Panc1 (cell line): ENCODE results near the gene SPATS2L. TPM values are rescaled to one million over a fixed set of nuclear protein-coding genes. Genes with fewer than 3 reads are reported as not detected.

ENCODE experiments used
- ATAC-seq: fragments of 200-7000 bp; cut with Tn5 transposase; 2 replicates; pipeline ENCODE4 v1.9.1; 2020; ENCODE audit warnings: mild to moderate bottlenecking, moderate library complexity
- BruUV-seq: library from RNA; stranded (reverse); fragments of 400-500 nt; replicated peaks from 2 replicates; lab custom pipeline; 2021; lab: Mats Ljungman, UMichigan
- CTCF ChIA-PET: fragments of 300-600 bp; sonication (Branson Sonifier 250); formaldehyde crosslinking; loops from one replicate; lab custom pipeline; 2022; ENCODE audit warnings: antibody characterized with exemption; lab: Charles Lee
- POLR2A ChIA-PET: fragments of 300-600 bp; sonication (Branson Sonifier 250); formaldehyde crosslinking; loops from one replicate; lab custom pipeline; 2022; ENCODE audit warnings: antibody characterized with exemption; lab: Charles Lee
- DNase-seq: peaks from one replicate; pipeline ENCODE4 v3.0.0-alpha.2; 2010; ENCODE audit warnings: low read depth, low spot score
- H3K27ac ChIP-seq: 2 replicates; pipeline ENCODE4 v1.5.1; 2011; ENCODE audit warnings: mild to moderate bottlenecking, low read length, inconsistent platforms
- H3K27me3 ChIP-seq: fragments of 200-500 bp; sonication (Bioruptor generic); 2 replicates; pipeline ENCODE4 v1.6.0; 2014; ENCODE audit warnings: low read length, inconsistent platforms; ENCODE audit not compliant: control insufficient read depth, insufficient read depth
- H3K36me3 ChIP-seq: fragments of 200-500 bp; sonication (Bioruptor generic); 2 replicates; pipeline ENCODE4 v1.5.1; 2014; ENCODE audit warnings: inconsistent platforms, mild to moderate bottlenecking, low read length, moderate library complexity; ENCODE audit not compliant: control insufficient read depth, insufficient read depth
- H3K4me1 ChIP-seq: 2 replicates; pipeline ENCODE4 v1.5.1; 2011; ENCODE audit warnings: inconsistent platforms, mild to moderate bottlenecking, low read length, moderate library complexity; ENCODE audit not compliant: control insufficient read depth, insufficient read depth
- H3K4me3 ChIP-seq, 2 experiments: 2 replicates each; pipeline ENCODE4 v1.5.1; 2011 to 2012; ENCODE audit warnings: low read depth in 2 of 2, low read length in 2 of 2, mild to moderate bottlenecking in 2 of 2, inconsistent platforms in 1 of 2, moderate library complexity in 1 of 2
- H3K9me3 ChIP-seq: fragments of 200-500 bp; sonication (Bioruptor generic); 2 replicates; pipeline ENCODE4 v1.5.1; 2014; ENCODE audit warnings: low read depth, mild to moderate bottlenecking, inconsistent platforms, low read length, moderate library complexity; ENCODE audit not compliant: control insufficient read depth, insufficient read depth
- POLR2AphosphoS5 ChIP-seq: IDR thresholded peaks from 2 replicates; pipeline ENCODE4 v1.6.1; 2012; ENCODE audit warnings: mild to moderate bottlenecking, low read depth, low read length, moderate library complexity
- REST ChIP-seq, 2 experiments: IDR thresholded peaks; 2 replicates each; pipeline ENCODE4 v1.6.1; 2011 to 2012; ENCODE audit warnings: low read depth in 2 of 2, control low read depth in 1 of 2, low read length in 1 of 2, mild to moderate bottlenecking in 1 of 2, moderate library complexity in 1 of 2; ENCODE audit not compliant: insufficient read depth in 1 of 2
- SIN3A ChIP-seq: IDR thresholded peaks from 2 replicates; pipeline ENCODE4 v1.6.1; 2012; ENCODE audit warnings: low read depth, mild to moderate bottlenecking, low read length, moderate library complexity, borderline replicate concordance; ENCODE audit not compliant: insufficient read depth
- TCF7L2 ChIP-seq: IDR thresholded peaks from 2 replicates; pipeline ENCODE4 v1.6.1; 2011; ENCODE audit warnings: mild to moderate bottlenecking, low read depth, low read length, inconsistent platforms
- in situ Hi-C: cut with HindIII; loops from 2 replicates; pipeline ENCODE4 v1.10.0; 2016; ENCODE audit warnings: low sequenced_read_pairs, low pct_unique_long_range_greater_than_20kb
- intact Hi-C: fragments of 100-400 bp; cut with micrococcal nuclease; formaldehyde crosslinking; loops from one replicate; pipeline ENCODE4 v1.10.0; 2022; ENCODE audit not compliant: unreplicated experiment
- total RNA-seq: library from RNA; stranded (reverse); gene quantifications from one replicate; pipeline ENCODE4 v1.2.1, GENCODE V29; 2021; ENCODE audit not compliant: unreplicated experiment
- TF ChIP-seq, protein P1 (sequence below): fragments of 450-650 bp; IDR thresholded peaks from 2 replicates; pipeline ENCODE4 v1.5.1; 2017; ENCODE audit warnings: mild to moderate bottlenecking

SPATS2L gene
- total RNA-seq, 1 experiment from 2014 or later: 282 TPM

DNA sequence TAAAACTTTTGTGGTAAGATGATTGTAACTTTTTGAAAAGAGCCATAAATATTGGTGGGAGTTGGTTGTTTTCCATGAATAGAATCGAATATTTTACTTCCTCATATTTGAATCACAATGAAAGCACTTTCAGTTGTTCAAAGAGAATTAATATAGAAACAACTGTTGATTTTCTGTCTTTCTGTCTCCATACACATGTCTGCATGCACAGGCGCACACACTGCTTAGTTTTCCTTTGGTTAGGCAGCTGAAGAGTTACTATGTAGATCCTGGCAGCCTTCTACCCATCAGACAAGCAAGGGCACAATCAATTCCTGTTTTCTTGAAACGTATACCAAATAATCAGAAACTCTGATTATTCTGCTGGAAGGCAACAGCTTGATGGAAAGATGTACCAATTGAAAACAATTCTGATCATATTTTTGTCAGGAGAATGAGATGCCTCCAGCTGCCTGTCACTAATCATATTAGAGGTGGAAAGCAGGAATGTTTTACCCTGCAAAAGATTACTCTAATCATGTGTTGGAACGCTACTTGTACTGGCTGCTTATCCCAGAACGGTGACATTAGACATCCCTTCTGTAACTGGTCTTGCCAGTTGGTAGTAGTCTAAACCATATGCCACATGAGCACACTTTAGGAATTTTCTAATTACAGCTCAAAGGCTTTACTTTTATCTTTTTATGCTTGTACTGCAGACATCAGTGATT, 24.0 kb downstream of the SPATS2L start:
- peaks cover 31% of the 10 kb centered on the region for H3K4me1 ChIP-seq
- H3K27ac ChIP-seq: peak overlapping the region; percentile 34; the same call in 1 of the 2 replicates
- no peak overlapping the region for H3K4me3 ChIP-seq
- ChIA-PET CTCF (interaction anchor here (0.5 kb wide), 1 partner anchor 255 kb away, joined by 3 read pairs; the partner anchor contains the start of gene AOX1), POLR2A (no interaction called here)
- H3K9me3 ChIP-seq: no peaks in the 10 kb centered on the region
- DNase-seq: no peak
- H3K36me3 ChIP-seq: peaks cover 3% of the 10 kb centered on the region; the same call in 1 of the 2 replicates
- BruUV-seq: no TSS peak
- ATAC-seq: no peak
- H3K27me3 ChIP-seq: no peaks in the 10 kb centered on the region
- in situ Hi-C loops (no loop called here), intact Hi-C loops (no loop called here)
- TF ChIP-seq, protein P1, sequence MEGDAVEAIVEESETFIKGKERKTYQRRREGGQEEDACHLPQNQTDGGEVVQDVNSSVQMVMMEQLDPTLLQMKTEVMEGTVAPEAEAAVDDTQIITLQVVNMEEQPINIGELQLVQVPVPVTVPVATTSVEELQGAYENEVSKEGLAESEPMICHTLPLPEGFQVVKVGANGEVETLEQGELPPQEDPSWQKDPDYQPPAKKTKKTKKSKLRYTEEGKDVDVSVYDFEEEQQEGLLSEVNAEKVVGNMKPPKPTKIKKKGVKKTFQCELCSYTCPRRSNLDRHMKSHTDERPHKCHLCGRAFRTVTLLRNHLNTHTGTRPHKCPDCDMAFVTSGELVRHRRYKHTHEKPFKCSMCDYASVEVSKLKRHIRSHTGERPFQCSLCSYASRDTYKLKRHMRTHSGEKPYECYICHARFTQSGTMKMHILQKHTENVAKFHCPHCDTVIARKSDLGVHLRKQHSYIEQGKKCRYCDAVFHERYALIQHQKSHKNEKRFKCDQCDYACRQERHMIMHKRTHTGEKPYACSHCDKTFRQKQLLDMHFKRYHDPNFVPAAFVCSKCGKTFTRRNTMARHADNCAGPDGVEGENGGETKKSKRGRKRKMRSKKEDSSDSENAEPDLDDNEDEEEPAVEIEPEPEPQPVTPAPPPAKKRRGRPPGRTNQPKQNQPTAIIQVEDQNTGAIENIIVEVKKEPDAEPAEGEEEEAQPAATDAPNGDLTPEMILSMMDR: no peak
- no peak for TF ChIP-seq REST (IDR thresholded peaks at IDR 0.05; ENCODE audit: insufficient read depth in 1 of 2, low read depth in 2 of 2, low read length in 1 of 2)
- TF ChIP-seq TCF7L2: no peak
- TF ChIP-seq SIN3A: no peak
- TF ChIP-seq POLR2AphosphoS5: no peak

DNA sequence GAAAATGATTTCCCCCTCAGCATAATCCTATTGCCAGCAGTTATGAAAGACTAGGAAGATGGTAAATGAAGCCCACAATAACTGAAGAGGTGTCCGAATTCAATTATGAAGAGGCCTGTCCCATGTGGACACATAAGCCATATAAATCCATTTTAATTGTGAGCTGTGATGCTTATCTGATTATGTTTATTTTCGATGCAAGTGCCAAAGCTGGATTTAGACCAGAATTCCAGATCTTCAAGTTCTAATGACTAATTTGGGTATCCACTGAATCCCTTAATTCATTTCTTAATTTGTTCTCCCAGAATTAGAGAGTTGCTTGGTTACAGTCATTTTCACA, 24.5 kb downstream of the SPATS2L start:
- in situ Hi-C loops: no loop called here
- CTCF ChIA-PET: no interaction called here
- no peaks in the 10 kb centered on the region for H3K27me3 ChIP-seq
- no peak for DNase-seq
- H3K4me1 ChIP-seq: peaks cover 36% of the 10 kb centered on the region
- peak overlapping the region; percentile 34; the same call in 1 of the 2 replicates for H3K27ac ChIP-seq
- BruUV-seq: no TSS peak
- peaks cover 3% of the 10 kb centered on the region; the same call in 1 of the 2 replicates for H3K36me3 ChIP-seq
- no peaks in the 10 kb centered on the region for H3K9me3 ChIP-seq
- TF ChIP-seq, protein P1: no peak
- TF ChIP-seq SIN3A (no peak), TCF7L2 (no peak), POLR2AphosphoS5 (no peak), REST (IDR thresholded peaks at IDR 0.05; ENCODE audit: insufficient read depth in 1 of 2, low read depth in 2 of 2, low read length in 1 of 2) (no peak)
- intact Hi-C loops: no loop called here
- POLR2A ChIA-PET: no interaction called here
- no peak overlapping the region for H3K4me3 ChIP-seq
- ATAC-seq: no peak
